ENCODE data around the gene CHRM2. TPM values are rescaled to one million over a fixed set of nuclear protein-coding genes. Genes with fewer than 3 reads are reported as not detected.

CHRM2 gene
- polyA plus RNA-seq, 1 of the 3 experiments (the other 2 are of a cell fraction) = 0.23 TPM

DNA sequence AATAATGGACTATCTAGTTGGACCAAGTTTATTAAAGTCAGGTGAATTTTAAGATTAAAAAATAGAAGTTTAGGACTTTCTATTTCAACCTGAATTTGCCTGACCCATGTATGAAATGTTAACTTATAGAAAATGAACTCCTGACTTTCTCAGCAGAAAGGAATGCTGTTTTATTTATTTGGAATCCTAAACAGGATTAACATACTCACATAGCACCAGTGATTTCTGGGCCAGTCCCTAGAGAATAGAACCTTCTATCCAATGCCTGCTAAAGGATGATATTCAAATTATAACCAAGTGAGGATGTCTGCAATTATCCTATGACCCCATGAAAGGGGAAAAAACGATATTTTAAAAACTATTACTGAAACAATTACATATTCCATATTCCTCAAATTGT, 148.8 kb downstream of the CHRM2 start:
- H3K9me2 ChIP-seq = no peaks in the 10 kb centered on the region
- TF ChIP-seq FOXM1 (IDR thresholded peaks at IDR 0.05; ENCODE audit: low read depth) (no peak), RCOR1 (IDR thresholded peaks at IDR 0.05; ENCODE audit: low read length) (no peak), YY1 (IDR thresholded peaks at IDR 0.05; ENCODE audit: low read depth) (no peak), NFIC (IDR thresholded peaks at IDR 0.05; ENCODE audit: borderline replicate concordance) (no peak), TEAD4 (IDR thresholded peaks at IDR 0.05; ENCODE audit: borderline replicate concordance, insufficient read depth) (no peak), EZH2phosphoT487 (IDR thresholded peaks at IDR 0.05; ENCODE audit: borderline replicate concordance, low read depth) (no peak), NRF1 (IDR thresholded peaks at IDR 0.05; ENCODE audit: low read depth, low read length) (no peak), FOXJ3 (CRISPR knock-in tag; IDR thresholded peaks at IDR 0.05) (no peak), GABPA (IDR thresholded peaks at IDR 0.05; ENCODE audit: low read depth) (no peak), CHD2 (IDR thresholded peaks at IDR 0.05; ENCODE audit: low read length, partially characterized antibody) (no peak), MEF2A (IDR thresholded peaks at IDR 0.05; ENCODE audit: borderline replicate concordance, low read depth) (no peak), RAD21 (IDR thresholded peaks at IDR 0.05; ENCODE audit: low read length) (no peak)
- TF ChIP-seq, protein P1, sequence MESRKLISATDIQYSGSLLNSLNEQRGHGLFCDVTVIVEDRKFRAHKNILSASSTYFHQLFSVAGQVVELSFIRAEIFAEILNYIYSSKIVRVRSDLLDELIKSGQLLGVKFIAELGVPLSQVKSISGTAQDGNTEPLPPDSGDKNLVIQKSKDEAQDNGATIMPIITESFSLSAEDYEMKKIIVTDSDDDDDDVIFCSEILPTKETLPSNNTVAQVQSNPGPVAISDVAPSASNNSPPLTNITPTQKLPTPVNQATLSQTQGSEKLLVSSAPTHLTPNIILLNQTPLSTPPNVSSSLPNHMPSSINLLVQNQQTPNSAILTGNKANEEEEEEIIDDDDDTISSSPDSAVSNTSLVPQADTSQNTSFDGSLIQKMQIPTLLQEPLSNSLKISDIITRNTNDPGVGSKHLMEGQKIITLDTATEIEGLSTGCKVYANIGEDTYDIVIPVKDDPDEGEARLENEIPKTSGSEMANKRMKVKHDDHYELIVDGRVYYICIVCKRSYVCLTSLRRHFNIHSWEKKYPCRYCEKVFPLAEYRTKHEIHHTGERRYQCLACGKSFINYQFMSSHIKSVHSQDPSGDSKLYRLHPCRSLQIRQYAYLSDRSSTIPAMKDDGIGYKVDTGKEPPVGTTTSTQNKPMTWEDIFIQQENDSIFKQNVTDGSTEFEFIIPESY (IDR thresholded peaks at IDR 0.05; ENCODE audit: borderline replicate concordance, low read depth) = no peak
- TF ChIP-seq, protein P2, sequence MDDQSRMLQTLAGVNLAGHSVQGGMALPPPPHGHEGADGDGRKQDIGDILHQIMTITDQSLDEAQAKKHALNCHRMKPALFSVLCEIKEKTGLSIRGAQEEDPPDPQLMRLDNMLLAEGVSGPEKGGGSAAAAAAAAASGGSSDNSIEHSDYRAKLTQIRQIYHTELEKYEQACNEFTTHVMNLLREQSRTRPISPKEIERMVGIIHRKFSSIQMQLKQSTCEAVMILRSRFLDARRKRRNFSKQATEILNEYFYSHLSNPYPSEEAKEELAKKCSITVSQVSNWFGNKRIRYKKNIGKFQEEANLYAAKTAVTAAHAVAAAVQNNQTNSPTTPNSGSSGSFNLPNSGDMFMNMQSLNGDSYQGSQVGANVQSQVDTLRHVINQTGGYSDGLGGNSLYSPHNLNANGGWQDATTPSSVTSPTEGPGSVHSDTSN (IDR thresholded peaks at IDR 0.05) = no peak
- no peak overlapping the region for H3K4me2 ChIP-seq
- H3K36me3 ChIP-seq (replicated peaks in 1 of 2; ENCODE audit: control insufficient read depth in 1 of 2, insufficient read depth in 2 of 2, low read length in 1 of 2) = no peaks in the 10 kb centered on the region
- CTCF ChIA-PET = no interaction called here
- H4K20me1 ChIP-seq (ENCODE audit: insufficient read depth) = no peaks in the 10 kb centered on the region
- H3K27ac ChIP-seq (ENCODE audit: low read depth in 2 of 2, low read length in 1 of 2) = no peak overlapping the region
- H3K4me3 ChIP-seq (ENCODE audit: low read depth in 2 of 2, low read length in 1 of 2) = no peak overlapping the region
- POLR2A ChIA-PET = no interaction called here
- H2AFZ ChIP-seq (ENCODE audit: low read depth) = no peak overlapping the region
- no peaks in the 10 kb centered on the region for H3K9me3 ChIP-seq
- H3K27me3 ChIP-seq (ENCODE audit: insufficient read depth) = no peaks in the 10 kb centered on the region
- no peaks in the 10 kb centered on the region for H3K79me2 ChIP-seq (ENCODE audit: insufficient read depth)
- no peak for DNase-seq
- no peak overlapping the region for H3K9ac ChIP-seq
- WGBS (ENCODE audit: low lambda C conversion rate) = 7% methylated on average over 1 of the region's 1 CpG
- no peaks in the 10 kb centered on the region for H3F3A ChIP-seq (replicated peaks; ENCODE audit: insufficient read depth)
- H3K4me1 ChIP-seq (ENCODE audit: control insufficient read depth in 1 of 2, insufficient read depth in 2 of 2, low read depth in 1 of 2, low read length in 1 of 2) = no peaks in the 10 kb centered on the region

DNA sequence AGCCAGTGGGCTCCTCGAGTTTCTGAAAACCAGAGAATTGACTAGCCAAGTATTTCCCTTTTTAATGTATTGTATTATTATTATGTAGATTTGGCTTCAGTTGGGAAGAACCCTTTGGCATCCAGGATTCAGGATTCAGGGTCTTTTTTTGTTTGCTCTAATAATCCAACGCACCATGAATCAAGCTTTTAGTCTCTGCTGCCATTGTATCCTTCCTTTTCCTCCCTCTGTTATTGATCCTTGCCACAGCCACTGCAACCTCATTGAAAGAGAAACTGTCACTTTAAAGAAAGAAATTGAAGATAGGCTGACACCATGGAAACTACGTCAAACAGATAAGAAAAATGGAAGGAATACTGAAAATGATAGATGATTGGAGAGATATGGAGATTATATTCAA, 150.0 kb downstream of the CHRM2 start:
- Histone ChIP-seq H3K9ac (no peak overlapping the region), H3K9me3 (no peaks in the 10 kb centered on the region), H3K27me3 (ENCODE audit: insufficient read depth) (no peaks in the 10 kb centered on the region), H3K79me2 (ENCODE audit: insufficient read depth) (no peaks in the 10 kb centered on the region), H3K9me2 (no peaks in the 10 kb centered on the region), H3K4me2 (no peak overlapping the region), H4K20me1 (ENCODE audit: insufficient read depth) (no peaks in the 10 kb centered on the region), H3K27ac (ENCODE audit: low read depth in 2 of 2, low read length in 1 of 2) (no peak overlapping the region), H3K36me3 (replicated peaks in 1 of 2; ENCODE audit: control insufficient read depth in 1 of 2, insufficient read depth in 2 of 2, low read length in 1 of 2) (no peaks in the 10 kb centered on the region), H3K4me3 (ENCODE audit: low read depth in 2 of 2, low read length in 1 of 2) (no peak overlapping the region), H3F3A (replicated peaks; ENCODE audit: insufficient read depth) (no peaks in the 10 kb centered on the region), H3K4me1 (ENCODE audit: control insufficient read depth in 1 of 2, insufficient read depth in 2 of 2, low read depth in 1 of 2, low read length in 1 of 2) (no peaks in the 10 kb centered on the region), H2AFZ (ENCODE audit: low read depth) (no peak overlapping the region)
- ChIA-PET POLR2A (no interaction called here), CTCF (no interaction called here)
- 34% methylated on average over 3 of the region's 3 CpGs for WGBS (ENCODE audit: low lambda C conversion rate)
- TF ChIP-seq SIN3A (IDR thresholded peaks at IDR 0.05; ENCODE audit: borderline replicate concordance, low read depth, low read length) (no peak), MXI1 (IDR thresholded peaks at IDR 0.05; ENCODE audit: low read depth, low read length) (no peak), FOXJ3 (CRISPR knock-in tag; IDR thresholded peaks at IDR 0.05) (no peak), RAD21 (IDR thresholded peaks at IDR 0.05; ENCODE audit: low read length) (no peak), NFIC (IDR thresholded peaks at IDR 0.05; ENCODE audit: borderline replicate concordance) (no peak), JUND (IDR thresholded peaks at IDR 0.05) (no peak)
- TF ChIP-seq, protein P3, sequence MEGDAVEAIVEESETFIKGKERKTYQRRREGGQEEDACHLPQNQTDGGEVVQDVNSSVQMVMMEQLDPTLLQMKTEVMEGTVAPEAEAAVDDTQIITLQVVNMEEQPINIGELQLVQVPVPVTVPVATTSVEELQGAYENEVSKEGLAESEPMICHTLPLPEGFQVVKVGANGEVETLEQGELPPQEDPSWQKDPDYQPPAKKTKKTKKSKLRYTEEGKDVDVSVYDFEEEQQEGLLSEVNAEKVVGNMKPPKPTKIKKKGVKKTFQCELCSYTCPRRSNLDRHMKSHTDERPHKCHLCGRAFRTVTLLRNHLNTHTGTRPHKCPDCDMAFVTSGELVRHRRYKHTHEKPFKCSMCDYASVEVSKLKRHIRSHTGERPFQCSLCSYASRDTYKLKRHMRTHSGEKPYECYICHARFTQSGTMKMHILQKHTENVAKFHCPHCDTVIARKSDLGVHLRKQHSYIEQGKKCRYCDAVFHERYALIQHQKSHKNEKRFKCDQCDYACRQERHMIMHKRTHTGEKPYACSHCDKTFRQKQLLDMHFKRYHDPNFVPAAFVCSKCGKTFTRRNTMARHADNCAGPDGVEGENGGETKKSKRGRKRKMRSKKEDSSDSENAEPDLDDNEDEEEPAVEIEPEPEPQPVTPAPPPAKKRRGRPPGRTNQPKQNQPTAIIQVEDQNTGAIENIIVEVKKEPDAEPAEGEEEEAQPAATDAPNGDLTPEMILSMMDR (IDR thresholded peaks at IDR 0.05) = no peak
- TF ChIP-seq, protein P4, sequence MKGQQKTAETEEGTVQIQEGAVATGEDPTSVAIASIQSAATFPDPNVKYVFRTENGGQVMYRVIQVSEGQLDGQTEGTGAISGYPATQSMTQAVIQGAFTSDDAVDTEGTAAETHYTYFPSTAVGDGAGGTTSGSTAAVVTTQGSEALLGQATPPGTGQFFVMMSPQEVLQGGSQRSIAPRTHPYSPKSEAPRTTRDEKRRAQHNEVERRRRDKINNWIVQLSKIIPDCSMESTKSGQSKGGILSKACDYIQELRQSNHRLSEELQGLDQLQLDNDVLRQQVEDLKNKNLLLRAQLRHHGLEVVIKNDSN (IDR thresholded peaks at IDR 0.05; ENCODE audit: borderline replicate concordance, low read depth) = no peak
- TF ChIP-seq, protein P5, sequence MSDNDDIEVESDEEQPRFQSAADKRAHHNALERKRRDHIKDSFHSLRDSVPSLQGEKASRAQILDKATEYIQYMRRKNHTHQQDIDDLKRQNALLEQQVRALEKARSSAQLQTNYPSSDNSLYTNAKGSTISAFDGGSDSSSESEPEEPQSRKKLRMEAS (IDR thresholded peaks at IDR 0.05; ENCODE audit: low read depth) = no peak
- DNase-seq = no peak
